Stimulated activated CD8-positive, alpha-beta memory T cell treated with anti-CD3 and anti-CD28 coated beads, Interleukin-7, amount 100 ng/mL, for 48 hours (primary cell): ENCODE data around the gene KCNN1.
"Not testable (repeated sequence)": the region's sequence is repeated elsewhere in the genome, so short reads cannot be mapped to it uniquely, and the experiment has no call there.

Source experiments
- DNase-seq, 2 donors: peaks; one replicate each; pipeline ENCODE4 v3.0.0-alpha.2; 2020; ENCODE audit warnings: low read depth in 1 of 2; ENCODE audit errors: extremely low read depth in 1 of 2

The KCNN1 gene

DNA sequence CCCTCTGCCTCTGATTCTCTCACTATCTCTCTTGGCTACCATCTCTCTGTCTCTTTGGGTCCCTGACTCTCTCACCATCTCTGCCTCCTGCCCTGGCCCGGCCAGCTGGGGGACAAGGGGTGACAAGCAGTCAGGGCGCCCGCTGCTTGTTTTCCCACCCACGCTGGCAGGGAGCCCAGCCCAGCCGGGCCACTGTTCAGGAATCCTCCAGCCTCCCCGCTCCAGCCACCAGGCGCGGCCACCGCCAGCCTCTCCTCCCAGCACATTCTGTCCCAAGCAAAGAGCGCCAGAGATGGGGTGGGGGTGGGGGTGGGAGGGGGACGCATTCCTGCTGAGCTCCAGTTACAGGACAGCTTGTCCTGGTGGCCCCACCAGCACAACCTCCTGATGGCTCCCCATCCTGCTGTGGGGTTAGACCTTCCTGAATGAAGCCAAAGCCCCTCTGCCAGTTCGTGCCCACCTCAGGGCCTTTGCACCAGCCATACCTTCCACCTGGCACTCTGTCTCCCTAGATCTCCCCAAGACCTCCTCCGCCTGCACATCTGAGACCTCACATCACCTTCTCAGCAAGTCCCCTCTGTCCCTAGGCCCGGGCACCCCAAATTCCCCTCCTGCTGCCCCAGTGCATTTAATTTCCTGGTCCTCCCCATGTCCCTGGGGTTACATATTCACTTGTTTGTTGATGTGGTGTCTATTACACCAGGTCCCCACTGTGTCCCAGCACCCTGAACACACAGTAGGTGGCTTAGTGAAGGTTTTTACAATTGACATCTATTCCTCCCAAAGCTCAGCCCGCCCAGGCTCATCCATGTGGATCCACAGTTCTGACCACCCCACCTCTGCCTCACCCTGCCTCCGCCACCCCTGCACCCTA, 53.5 kb downstream of the KCNN1 start:
- no peak for DNase-seq

DNA sequence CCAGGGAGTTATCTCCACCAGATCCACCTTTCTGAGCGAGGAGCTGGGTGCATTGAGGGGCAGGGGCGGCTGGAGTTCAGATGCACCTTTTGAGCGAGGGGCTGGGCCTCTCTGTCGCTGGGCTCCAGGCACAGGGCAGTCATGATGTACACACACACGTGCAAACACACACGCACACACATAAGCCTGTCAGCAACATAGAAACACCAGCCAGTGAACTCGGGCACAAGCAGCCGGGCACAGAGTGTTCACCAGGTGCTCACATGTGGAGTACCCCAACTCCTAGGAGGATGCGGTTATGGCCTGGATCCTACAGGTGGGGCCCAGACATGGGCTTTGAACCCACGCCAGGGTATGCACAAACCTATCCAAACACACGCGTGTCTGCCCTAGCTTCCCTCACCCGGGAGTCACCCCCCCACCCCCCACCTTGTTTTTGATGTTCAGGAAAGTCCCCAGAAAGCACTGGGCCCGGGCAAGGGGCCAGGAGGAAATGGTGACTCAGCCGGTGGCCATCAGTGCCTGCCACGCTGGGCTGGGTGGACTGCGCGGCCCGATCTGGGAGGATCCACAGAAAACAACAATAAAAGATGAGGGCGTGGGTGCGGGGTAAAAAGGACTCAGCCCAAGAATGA, 54.3 kb downstream of the KCNN1 start:
- no peak for DNase-seq

DNA sequence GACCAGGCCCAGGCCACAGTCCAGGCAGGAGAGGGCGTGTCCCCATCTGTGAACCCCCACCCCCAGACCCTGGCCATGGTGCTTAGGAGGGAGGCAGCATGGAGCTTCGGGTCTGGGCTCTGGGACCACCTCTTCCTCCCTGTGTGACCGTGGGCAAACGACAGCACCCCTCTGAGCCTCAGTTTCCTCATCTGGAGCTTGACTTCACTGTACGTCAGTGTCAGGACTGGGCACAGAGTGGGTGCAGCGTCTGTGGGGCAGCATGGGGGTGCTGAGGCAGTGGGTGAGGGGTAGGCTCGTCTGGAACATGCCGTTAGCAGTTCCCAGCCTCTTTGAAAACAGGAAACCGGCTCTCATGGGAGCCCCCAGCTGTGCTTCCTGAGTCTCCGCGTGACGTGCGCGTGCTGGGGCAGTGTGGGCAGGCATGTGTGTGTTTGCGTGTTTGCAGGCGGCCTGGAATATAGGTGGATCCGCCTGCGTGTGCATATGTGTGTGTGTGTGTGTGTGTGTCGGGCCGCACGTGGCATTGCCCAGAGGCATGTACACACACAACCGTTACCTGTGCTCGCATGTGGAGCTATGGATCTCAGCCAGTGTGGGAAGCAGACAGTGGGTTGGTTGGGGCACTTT, 56.8 kb downstream of the KCNN1 start:
- DNase-seq = no peak

DNA sequence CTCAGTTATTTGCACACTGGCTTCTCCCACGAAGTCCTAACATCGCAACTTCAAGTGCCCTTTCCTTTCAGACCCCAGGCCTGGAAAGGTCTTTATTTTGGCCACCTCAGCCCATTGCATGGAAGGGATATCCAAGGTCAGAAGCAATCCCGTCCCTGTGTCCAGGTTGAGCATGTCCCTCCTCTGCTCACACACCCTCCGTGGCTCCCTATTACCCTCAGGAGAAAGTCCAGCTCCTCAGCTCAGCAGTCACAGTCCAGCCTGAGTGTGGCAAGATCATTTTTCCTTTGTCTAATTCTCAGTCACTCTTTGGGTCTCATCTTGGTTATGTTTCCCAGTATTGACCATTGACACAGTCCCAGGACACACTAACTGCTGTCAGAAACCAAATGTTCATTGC, 60.2 kb downstream of the KCNN1 start:
- DNase-seq = no peak

DNA sequence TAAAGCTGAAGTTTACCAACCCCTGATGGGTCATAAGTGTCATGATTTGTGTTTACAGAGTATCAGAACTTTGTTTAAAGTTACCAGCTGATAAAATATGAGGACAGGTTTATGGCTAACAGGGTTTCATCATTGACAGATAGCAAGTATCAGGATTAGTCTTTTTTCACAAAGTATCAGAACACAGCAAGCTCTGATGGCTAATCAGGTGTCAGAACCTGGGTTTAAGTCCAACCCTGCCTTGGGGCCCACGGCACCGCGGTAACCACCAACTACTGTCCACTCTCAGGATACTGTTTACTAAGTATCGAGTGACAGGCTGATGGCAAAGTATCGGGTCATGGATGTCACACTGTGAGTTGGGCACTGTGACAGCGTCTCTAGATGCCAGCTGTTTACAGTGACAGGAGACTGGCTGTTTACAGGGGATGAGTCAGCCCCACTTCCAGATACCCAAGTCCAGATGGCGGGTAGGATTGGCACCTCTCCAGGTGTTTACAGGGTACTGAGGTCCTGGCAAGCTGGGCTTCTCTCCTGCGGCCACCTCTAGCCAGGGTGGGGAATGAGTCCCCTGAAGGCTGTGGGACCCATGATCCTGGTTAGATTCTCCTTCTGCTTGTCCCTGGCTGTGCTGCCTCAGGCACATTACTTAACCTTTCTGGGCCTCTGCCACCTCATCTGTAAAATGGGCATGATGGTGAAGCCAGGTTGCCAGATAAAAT, 62.9 kb downstream of the KCNN1 start:
- no peak for DNase-seq

DNA sequence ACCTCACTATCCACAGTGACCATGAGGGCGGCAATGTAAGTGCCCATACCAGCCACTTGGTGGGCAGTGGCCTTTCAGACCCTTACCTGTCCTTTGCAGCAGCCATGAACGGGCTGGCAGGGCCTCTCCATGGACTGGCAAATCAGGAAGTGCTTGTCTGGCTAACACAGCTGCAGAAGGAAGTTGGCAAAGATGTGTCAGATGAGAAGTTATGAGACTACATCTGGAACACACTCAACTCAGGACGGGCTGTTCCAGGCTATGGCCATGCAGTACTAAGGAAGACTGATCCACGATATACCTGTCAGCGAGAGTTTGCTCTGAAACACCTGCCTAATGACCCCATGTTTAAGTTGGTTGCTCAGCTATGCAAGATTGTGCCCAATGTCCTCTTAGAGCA, 64.5 kb downstream of the KCNN1 start:
- DNase-seq = not testable (repeated sequence)

DNA sequence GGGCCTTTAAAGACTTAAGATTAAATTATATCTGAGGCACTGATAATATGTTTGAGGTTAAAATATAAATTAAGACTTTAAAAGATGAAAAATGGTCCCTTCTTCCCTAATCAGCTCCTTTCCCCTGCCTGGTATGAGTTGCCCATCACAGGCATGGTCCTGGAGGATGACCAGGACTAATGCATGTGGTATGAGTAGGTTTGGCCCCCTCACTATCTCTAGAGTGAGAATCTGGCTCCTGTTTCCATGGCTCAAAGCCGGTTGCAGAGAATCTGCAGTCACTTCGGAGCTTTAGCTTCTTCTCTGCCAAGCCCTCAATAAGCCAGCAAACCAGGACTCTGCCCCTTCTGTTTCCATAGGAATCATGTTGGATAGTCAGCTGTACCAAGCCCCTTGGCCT, 65.2 kb downstream of the KCNN1 start:
- DNase-seq = not testable (repeated sequence)

DNA sequence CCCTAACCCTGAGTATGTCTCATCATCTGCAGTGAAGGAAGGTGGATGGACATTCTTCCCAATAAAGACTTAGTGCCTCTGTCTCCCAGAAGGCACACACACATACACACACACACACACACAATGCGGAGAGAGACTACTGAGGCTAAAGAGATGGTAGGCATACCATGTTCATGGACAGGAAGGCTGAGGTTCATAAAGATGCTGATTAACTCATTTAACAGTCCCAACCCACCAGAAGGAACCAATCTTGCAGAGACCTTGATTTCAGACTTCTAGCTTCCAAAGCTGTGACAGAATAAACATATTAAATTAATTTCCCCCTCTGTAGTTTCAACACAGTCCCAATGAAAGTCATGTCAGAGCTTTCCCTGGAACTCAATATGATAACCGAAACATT, 74.1 kb downstream of the KCNN1 start:
- no peak for DNase-seq

DNA sequence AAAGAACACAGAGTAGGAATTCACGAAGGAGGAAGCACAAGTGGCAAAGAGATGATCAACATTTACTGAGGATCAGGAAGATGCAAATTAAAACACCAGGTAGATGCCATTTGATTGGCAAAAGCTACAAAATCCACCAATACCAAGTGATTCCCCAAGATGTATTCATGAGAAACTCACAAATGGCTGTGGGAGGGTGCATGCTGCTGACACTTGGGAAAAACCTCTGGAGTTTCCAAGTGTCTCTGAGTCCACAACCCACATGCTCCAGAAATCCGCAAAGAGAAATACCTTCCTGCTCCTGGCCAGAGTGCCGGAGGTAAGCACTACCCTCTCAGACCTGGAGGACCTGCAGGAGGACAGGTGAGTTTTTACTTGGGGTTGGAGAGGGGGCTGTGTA, 76.8 kb downstream of the KCNN1 start:
- DNase-seq = no peak

DNA sequence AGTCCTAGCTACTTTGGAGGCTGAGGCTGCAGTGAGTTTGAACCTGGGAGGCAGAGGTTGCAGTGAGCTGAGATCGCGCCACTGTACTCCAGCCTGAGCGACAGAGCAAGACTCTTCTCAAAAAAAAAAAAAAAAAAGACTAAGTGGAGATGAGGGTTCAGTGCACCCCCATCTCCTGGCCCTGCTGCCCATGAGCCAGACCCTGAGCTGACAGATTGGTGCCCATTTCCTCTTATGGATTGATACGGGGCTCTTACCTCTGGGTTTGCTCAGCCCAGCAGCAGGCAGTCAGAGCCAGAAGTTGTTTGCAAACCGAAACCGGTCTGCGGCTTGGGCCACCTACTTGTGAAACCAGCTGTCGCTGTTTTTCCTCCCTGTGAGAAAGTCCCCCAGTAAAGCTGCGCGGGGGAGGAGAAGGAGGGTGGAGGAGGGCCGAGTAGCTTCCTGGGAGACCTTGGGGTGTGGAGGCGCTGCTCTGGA, 78.0 kb downstream of the KCNN1 start:
- DNase-seq = peak; percentile 76 to 93

DNA sequence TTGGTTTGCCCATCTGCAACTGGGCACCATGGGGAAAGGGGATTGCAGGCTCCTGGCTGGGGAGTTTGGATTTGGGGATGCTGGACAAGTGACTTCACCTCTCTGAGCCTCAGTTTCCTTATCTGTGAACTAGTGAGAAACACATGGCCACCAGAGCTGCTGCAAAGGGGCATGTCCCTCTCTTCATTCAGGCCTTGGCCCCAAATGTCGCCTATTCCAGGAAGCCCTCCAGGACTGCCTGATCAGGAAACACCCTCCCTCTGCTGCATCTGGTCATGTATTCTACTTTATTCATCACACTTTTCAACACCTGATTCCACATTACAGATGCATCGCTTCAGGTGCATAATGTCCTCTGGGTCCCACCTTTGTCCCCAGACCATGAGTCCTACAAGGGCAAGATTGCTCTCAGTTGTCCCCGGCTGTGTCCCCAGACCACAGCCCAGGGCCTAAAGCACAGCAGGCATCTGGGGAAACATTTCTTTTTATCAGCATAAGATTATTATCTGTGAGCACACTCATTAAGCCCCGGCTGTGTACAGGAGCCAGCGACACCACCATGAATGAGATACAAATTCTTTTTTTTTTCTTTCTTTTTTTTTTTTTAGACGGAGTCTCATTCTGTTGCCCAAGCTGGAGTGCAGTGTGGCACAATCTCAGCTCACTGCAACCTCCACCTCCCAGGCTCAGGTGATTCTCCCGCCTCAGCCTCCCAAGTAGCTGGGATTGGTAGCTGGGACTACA, 78.6 kb downstream of the KCNN1 start:
- no peak for DNase-seq

DNA sequence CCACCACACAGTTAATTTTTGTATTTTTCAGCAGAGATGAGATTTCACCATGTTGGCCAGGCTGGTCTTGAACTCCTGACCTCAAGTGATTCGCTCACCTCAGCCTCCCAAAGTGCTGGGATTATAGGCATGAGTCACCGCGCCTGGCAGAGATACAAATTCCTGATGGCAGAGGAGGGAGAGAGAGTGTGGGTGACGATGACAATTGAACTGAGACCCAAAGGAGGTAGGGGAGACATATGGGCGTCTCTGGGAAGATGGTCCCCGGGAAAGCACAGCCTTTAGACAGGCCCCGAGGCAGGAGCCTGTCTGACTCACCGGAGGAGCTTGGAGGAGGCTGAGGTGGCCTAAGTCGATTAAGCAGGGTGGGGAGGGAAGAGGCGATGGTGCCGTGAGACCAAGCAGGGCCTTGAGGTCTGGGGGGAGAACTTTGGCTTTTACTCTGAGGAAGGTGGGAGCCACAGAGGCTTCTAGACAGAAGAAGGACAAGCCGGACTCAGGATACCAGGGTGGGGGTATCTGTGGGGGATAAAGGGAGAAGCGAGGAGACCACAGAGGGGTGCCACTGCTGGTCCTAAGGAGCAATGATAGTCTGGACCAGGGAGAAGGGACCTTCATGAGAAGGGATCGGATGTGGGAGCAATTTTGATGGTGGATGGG, 79.3 kb downstream of the KCNN1 start:
- no peak for DNase-seq

DNA sequence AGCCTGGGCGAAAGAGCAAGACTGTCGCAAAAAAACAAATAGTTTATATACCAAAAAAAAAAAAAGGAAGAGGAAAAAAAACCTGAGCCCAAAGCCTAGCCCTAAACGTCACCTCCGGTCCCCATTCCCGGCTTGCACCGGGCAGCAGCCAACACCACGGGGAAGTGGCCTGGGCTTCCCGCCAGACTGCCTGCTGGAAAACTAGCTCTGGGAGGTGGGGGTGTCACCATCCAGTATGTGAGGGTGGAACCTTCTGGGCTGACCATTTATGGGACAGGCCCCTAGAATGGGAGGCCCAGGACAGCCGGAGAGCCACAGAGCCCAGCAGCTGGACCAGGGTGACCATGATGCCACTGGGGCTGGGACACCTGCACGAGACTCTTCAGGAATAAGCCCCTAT, 82.5 kb downstream of the KCNN1 start:
- DNase-seq = no peak
